Type B pancreatic cell (in vitro differentiated cells): ENCODE results near the gene ELP5. TPM values are rescaled to one million over a fixed set of nuclear protein-coding genes. Genes with fewer than 3 reads are reported as not detected.

ENCODE experiments used
- DNase-seq: peaks from one replicate; pipeline ENCODE4 v3.0.0; 2021; ENCODE audit warnings: mixed read lengths; ENCODE audit not compliant: unreplicated experiment; ENCODE audit errors: extremely low spot score
- H3K27ac Mint-ChIP-seq: 2 replicates; pipeline ENCODE4 v1.8.0; 2021; ENCODE audit warnings: mild to moderate bottlenecking, mixed read lengths
- H3K27me3 Mint-ChIP-seq: 2 replicates; pipeline ENCODE4 v1.8.0; 2021; ENCODE audit warnings: mixed read lengths
- H3K36me3 Mint-ChIP-seq: 2 replicates; pipeline ENCODE4 v1.8.0; 2021; ENCODE audit warnings: mixed read lengths
- H3K4me1 Mint-ChIP-seq: one replicate; pipeline ENCODE4 v1.8.0; 2021; ENCODE audit warnings: mixed read lengths; ENCODE audit not compliant: unreplicated experiment
- H3K4me3 Mint-ChIP-seq: 2 replicates; pipeline ENCODE4 v1.8.0; 2021; ENCODE audit warnings: mild to moderate bottlenecking, mixed read lengths
- H3K9me3 Mint-ChIP-seq: 2 replicates; pipeline ENCODE4 v1.8.0; 2021; ENCODE audit warnings: mixed read lengths
- total RNA-seq: library from RNA; stranded (reverse); gene quantifications from 2 replicates; pipeline ENCODE4 v1.2.1, GENCODE V29; 2021; ENCODE audit warnings: low replicate concordance
- TF ChIP-seq, protein P1 (sequence below): fragments of 200-600 bp; sonication (generic); conservative IDR thresholded peaks from 2 replicates; pipeline ENCODE4 v1.5.0; 2021; ENCODE audit warnings: antibody characterized with exemption, mild to moderate bottlenecking

Gene ELP5
- total RNA-seq, 1 donor from 2014 or later, result 55.7 TPM

DNA sequence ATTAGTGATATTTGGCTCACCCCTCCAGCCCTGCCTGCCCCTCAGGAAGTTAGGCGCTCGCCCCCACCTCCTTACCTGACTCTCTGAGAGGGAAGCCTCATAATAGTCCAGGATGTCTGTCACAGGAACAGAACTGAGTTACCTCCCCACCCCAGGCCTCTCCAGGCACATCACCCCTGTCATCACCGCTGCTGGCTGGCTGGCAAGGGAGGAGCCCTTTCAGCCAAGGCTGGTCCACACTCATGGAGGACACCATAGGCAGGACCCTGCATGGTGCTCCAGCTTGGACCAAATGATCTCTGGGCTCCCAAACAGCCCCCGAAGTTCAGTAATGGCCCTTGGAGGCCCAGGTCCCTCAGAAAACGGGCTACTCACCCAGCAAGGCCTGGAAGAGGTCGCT is 33.8 kb upstream of the ELP5 start:
- Mint-ChIP-seq H3K27ac (peak overlapping the region; percentile 97), H3K27me3 (peaks cover 16% of the 10 kb centered on the region), H3K36me3 (peaks cover 5% of the 10 kb centered on the region), H3K9me3 (no peaks in the 10 kb centered on the region), H3K4me1 (peaks cover 52% of the 10 kb centered on the region), H3K4me3 (peak overlapping the region; percentile 97)
- TF ChIP-seq, protein P1, sequence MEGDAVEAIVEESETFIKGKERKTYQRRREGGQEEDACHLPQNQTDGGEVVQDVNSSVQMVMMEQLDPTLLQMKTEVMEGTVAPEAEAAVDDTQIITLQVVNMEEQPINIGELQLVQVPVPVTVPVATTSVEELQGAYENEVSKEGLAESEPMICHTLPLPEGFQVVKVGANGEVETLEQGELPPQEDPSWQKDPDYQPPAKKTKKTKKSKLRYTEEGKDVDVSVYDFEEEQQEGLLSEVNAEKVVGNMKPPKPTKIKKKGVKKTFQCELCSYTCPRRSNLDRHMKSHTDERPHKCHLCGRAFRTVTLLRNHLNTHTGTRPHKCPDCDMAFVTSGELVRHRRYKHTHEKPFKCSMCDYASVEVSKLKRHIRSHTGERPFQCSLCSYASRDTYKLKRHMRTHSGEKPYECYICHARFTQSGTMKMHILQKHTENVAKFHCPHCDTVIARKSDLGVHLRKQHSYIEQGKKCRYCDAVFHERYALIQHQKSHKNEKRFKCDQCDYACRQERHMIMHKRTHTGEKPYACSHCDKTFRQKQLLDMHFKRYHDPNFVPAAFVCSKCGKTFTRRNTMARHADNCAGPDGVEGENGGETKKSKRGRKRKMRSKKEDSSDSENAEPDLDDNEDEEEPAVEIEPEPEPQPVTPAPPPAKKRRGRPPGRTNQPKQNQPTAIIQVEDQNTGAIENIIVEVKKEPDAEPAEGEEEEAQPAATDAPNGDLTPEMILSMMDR, result no peak
- no peak for DNase-seq

DNA sequence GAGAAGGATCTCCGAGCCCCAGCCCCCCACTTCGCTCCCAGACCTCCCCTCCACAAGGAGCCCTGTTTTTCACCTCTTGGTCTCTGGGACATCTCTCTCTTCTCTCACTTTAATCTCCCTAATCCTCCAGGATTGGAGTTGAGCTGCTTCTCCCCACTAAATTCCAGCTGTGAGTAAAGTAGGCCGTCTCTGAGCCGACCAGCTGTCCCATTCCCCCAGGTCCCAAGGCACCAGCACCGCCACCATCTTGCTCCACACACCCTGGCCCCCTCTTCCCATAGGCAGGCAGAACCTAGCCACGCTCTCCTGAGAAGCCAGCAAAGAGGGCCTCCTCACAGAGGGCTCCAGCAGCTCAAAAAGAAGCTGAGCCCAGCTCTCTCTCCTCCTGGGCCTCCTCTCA is 33.3 kb upstream of the ELP5 start:
- H3K27ac Mint-ChIP-seq, result peak overlapping the region; percentile 97
- peak overlapping the region; percentile 97 for H3K4me3 Mint-ChIP-seq
- H3K27me3 Mint-ChIP-seq, result peaks cover 11% of the 10 kb centered on the region
- TF ChIP-seq, protein P1, result no peak
- H3K9me3 Mint-ChIP-seq, result no peaks in the 10 kb centered on the region
- peaks cover 46% of the 10 kb centered on the region for H3K4me1 Mint-ChIP-seq
- peak; percentile 62 for DNase-seq
- peaks cover 5% of the 10 kb centered on the region for H3K36me3 Mint-ChIP-seq

DNA sequence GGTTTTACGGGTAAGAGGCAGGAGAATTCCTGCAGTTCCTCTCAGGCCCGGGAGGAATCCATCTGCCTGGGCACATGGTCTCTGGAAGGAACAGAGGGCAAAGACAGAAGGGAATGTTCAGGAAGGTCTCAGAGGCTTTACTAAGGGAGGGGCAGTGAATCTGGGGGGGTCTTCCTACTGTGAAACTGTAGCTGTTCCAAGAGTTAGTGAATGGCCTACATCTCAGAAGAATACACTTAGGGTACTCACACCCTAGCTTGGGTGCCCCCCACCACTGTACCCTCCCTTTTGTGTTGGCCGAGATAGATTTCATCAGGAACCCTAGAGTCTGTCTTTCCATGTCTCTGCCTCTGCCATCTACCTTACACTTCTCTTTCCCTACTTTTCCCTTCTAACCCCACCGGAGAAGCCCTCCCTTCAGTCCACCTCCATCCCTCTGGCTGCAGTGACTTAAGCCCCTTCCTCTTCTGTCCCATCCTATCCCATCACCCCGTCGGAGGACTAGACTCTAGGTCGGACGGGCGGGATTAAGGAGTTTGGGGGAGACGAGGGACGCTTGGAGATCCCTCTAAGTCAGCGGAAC is 32.7 kb upstream of the ELP5 start:
- Mint-ChIP-seq H3K36me3 (peaks cover 8% of the 10 kb centered on the region), H3K4me3 (peak overlapping the region; percentile 97), H3K9me3 (no peaks in the 10 kb centered on the region), H3K4me1 (peaks cover 42% of the 10 kb centered on the region), H3K27ac (peak overlapping the region; percentile 97), H3K27me3 (peaks cover 6% of the 10 kb centered on the region)
- no peak for DNase-seq
- TF ChIP-seq, protein P1, result no peak

DNA sequence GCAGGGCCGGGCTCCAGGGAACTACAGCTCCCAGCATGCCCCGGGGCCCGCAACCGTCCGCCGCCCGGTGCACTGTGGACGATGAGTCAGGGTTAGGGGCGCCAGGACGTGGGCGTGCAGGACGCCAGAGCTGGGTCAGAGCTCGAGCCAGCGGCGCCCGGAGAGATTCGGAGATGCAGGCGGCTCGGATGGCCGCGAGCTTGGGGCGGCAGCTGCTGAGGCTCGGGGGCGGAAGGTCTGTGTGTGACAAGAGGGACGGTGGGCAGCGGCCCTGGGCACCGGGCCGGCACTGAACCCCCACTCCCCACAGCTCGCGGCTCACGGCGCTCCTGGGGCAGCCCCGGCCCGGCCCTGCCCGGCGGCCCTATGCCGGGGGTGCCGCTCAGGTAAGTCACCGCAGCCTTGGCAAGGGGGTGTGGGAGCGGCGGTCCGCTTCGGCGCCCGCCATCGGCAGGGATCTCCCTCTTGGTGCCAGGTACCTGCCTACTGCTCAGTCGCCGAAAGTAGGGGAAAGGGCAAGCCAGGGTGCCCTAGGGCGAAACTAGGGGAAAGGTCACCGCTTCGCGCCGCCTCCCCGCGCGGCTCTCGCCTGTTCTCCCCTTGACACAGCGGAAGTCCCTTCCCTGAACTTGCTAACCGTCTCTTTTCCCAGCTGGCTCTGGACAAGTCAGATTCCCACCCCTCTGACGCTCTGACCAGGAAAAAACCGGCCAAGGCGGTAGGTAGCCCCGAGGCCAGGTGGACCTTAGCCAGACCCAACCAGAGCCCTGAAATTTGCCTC is 32.0 kb upstream of the ELP5 start, which contains the start of the genes ACADVL and DLG4:
Gene ACADVL, plus strand, starts transcription at position 127 of the 781 bp plus-strand sequence. Its CDS starts 47 bp downstream, at position 174.
Gene DLG4, minus strand, starts transcription at position 25 of the 781 bp plus-strand sequence.
- Mint-ChIP-seq H3K4me1 (peaks cover 42% of the 10 kb centered on the region), H3K36me3 (peaks cover 8% of the 10 kb centered on the region), H3K27ac (peak within 1 kb of the TSS; percentile 97), H3K27me3 (peaks cover 6% of the 10 kb centered on the region), H3K9me3 (no peaks in the 10 kb centered on the region), H3K4me3 (peak within 1 kb of the TSS; percentile 97)
- peak; percentile 87 for DNase-seq
- TF ChIP-seq, protein P1, result no peak

DNA sequence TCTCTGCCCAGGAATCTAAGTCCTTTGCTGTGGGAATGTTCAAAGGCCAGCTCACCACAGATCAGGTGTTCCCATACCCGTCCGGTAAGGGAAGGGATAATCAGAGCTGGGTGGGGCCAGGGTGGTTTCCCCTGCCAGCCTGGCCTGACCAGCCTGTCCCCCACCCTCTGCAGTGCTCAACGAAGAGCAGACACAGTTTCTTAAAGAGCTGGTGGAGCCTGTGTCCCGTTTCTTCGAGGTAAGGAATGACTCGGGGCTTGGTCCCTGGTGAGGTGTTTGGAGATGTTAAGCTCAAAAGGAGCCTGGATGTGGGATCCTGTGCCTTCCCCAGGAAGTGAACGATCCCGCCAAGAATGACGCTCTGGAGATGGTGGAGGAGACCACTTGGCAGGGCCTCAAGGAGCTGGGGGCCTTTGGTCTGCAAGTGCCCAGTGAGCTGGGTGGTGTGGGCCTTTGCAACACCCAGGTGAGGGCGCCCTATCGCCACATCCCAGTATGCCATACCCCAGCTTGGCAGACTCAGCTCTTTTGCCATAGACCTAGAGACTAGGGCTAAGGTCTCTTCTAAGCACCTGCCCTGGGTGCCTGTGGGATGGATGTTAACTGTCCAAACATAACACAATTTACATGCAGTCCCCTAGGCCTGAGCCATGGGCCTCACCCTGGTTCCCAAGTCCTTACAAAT is 31.3 kb upstream of the ELP5 start:
- peaks cover 42% of the 10 kb centered on the region for H3K4me1 Mint-ChIP-seq
- TF ChIP-seq, protein P1, result peak; percentile 49
- H3K27ac Mint-ChIP-seq, result peak overlapping the region; percentile 97
- DNase-seq, result no peak
- peaks cover 8% of the 10 kb centered on the region for H3K36me3 Mint-ChIP-seq
- peak overlapping the region; percentile 97 for H3K4me3 Mint-ChIP-seq
- H3K9me3 Mint-ChIP-seq, result no peaks in the 10 kb centered on the region
- H3K27me3 Mint-ChIP-seq, result peaks cover 6% of the 10 kb centered on the region
